HPDE6-E6E7 (cell line): ENCODE measurements around the gene CTR9.

ENCODE experiments used
- DNase-seq: peaks from one replicate; pipeline ENCODE4 v3.0.0; 2011; ENCODE audit warnings: missing footprints; ENCODE audit errors: extremely low spot score

The CTR9 gene

DNA sequence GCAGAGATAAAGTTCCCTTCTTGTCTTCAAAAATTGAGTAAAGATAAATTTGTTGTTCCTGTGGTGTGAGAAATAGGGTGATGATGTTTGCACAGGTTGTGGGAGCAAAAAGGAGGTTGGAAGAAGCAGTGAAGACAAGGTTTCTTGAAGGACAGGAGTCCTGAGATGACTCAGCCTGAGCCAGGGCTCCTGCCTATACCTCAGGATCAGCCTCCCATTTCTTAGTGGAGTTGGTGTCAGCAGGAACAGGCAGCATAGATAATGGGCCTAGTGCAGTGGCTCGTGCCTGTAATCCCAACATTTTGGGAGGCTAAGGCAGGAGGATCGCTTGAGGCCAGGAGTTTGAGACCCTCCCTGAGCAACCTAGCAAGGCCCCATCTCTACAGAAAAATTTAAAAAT lies 29.0 kb downstream of the CTR9 start:
- DNase-seq: no peak

DNA sequence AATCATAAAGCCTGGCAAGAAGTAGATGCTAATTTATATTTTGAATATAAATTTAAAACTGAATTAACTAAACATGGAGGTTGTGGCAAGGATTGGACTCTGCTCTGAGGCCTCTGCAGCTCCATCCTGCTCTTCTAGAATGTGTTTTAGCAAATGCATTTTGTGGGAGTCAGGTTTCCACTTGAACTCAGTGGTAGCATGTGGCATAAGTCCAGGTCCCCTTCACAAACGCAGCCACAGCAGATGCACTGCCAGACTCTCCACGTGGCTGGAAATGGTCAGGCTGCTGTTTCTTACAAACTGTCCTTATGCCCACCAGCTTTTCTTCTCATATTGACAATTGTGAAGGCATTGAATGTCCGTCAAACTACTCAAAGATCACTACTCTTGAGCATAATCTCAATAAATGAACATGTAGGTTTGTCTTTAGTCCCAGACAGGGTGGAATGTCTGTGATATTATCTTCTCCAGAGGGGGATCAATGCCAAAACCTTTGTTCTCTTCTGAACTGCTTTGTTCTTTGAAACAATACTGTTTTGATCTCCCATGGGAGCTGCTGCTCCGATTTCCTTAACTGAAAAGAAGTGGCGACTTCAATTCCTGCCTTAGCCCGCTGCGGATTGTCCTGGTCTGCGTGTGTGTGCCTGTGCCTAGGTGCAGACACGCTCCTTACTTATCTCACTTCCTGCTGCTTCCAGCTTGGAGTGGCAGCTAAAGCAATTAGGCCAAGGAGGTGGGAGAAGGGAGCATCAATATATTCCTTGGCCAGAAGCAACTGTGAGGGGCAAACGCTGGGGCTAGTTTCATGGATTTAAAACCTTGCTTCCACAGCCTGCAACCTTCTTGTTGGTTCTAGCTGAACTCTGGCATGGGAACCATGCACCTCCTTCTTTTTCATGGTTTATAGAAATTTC lies 33.4 kb downstream of the CTR9 start:
- DNase-seq: no peak

DNA sequence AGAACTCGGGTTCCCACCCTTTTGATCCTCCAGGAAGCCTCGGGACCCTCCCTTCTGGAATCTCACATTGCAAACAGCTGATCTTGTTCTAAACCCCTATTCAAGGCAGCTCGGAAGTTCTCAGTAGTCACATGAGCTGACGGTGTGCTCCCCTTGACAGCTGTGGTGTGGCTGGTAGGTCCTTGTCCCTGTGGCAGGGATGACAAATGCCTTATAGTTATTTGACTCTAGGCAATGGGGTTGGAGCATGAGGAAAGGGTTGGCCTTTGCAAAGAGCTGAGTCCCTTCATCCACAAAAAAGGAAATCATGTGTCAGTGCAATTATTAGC lies 34.1 kb downstream of the CTR9 start:
- no peak for DNase-seq

DNA sequence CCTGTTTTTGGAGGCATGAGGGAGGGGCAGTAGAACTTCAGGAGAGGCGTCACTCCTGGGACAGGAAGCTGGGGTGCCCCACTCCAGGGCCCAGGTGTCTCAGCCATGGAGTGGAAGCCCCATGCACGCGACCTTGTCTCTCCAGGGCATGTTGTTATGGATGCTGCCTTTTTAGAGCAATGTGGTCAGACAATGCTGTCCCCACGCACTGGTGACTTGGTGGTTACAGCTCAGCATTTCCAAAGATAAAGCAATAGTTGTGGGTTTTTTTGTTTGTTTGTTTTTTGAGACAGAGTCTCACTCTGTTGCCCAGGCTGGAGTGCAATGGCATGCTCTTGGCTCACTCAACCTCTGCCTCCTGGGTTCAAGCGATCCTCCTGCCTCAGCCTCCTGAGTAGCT lies 35.4 kb downstream of the CTR9 start:
- DNase-seq: no peak

DNA sequence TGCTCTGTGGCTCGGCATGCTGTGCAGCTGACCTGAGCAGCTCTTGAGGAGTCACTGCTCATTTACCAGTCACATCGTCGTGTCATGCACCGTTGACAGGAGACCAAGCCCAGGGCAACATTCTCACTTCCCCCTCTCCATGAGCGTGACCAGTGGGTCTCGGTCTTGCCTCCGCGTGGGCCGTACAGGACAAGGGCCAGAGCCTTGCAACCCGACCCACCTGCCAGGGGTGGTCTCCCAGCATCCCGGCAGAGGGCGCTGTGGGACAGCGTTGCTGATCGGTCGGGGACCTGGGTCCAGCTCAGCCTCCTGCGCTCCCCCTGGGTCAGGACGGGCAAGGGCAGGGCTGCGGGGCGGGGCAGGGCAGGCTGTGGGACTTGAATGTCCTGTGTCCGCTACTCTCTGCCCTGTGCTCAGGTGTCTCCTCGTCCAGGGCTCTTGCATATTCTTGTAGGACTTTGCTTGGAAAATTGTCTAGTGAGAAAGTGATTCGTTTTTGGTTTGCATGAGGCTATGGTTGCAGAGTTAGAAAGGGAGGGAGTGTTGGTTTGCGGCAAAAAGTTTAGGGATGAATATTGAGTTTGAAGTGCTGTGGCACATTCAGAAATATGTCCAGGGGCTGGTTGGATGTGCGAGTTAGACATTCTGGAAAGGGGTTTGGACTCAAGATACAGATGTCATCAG lies 41.5 kb downstream of the CTR9 start:
- DNase-seq: peak; percentile 74

DNA sequence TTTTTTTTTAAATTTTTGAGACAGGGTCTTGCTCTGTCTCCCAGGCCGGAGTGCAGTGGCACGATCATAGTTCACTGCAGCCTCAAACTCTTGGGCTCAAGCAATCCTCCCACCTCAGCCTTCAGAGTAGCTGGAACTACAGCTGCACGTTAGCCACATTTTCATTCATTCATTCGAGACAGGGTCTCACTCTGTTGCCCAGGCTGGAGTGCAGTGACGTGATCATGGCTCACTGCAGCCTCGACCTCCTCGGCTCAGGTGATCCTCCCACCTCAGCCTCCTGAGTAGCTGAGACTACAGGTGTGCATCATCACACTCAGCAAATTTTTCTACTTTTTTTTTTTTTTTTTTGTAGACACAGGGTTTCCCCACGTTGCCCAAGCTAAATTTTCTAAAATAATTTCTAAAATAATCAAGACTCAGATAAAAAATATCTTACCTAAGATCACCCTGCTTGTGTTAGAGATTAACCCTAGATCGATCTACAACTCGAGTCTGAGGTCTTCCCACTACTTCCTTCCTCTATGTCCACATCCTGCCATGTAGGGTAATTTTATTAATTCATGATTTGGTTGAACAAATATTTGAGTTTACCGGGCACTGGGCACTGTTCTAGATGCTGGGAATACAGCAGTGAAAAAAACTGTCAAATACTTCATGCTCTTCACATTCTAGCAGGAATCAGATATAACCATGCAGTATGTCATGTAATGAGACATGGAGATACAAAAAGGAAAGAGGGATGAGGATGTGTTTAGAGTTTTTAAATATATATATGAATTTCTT lies 42.6 kb downstream of the CTR9 start:
- no peak for DNase-seq

DNA sequence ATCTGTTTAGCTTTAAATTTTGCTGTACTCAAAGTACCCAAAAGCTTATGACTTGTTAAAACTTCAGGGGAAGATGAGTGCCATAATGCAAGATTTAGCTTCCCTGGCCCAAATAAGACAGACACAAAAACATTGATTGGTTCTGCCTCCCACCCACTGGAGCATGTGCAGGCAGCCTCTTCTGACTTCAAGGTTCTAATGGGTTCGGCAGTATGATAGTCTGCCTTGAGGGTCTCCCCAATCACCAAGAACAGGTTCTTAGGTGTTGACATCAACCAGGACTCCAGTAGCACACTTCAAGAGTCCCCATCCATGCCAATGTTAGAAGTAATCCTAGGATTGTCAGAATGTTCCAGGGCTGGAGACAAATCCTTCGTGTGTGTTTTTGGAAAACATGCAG lies 45.1 kb downstream of the CTR9 start:
- DNase-seq: no peak

DNA sequence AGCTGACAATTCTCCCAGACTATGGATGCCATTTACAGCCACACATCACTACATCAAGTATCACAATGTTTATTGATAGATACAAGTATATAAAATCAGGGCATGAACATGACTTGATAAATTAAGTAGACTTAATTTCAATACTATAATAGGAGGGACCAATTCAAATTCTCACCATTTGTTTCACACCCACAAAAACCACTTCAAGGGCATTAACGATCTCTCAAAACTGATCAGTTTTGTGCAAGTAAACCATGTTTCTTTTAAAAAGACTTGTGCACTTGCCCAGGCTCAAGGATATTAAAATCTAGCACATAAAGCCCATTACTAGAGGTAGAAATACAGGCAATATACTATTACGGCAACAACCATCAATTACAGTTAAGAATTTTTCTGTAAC lies 46.0 kb downstream of the CTR9 start:
- DNase-seq: no peak

DNA sequence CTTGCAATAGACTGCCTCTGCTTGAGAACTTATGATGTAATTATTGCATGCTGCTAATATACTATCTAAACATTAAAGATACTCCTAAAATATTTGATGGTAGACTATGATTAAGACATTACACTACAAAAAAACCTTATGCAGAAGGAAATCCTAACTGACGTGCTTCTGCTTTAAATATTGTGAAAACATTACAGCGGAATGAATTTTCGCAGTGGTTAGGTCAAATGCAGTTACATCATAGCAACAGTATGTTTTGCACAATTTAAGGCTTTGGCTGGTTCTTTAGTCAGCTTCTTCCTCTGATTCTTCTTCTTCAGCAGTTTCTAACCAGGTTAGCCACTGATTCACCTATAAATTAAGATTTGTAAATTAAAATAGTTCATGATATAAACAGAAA lies 46.5 kb downstream of the CTR9 start:
- no peak for DNase-seq

DNA sequence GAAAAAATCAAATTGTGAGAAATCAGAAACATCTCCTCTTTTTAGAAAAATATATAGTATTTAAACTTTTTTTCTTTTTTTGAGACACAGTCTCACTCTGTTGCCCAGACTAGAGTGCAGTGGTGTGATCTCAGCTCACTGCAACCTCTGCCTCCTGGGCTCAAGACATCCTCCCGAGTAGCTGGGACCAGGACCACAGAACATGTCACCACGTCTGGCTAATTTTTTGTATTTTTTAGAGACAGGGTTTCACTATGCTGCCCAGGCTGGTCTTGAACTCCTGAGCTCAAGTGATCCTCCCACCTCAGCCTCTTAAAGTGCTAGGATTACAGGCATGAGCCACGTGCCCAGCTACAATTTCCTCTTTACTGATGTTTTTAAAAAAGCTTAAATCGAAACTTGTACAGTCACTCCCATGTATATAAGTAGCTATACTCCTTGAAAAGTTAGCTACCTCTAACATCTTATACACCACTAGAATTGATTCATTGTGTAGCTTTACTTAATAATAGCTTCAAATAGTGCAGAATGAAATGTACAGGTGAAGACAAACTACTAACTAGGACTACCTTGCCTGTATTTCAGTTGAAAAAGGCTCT lies 47.4 kb downstream of the CTR9 start:
- no peak for DNase-seq

DNA sequence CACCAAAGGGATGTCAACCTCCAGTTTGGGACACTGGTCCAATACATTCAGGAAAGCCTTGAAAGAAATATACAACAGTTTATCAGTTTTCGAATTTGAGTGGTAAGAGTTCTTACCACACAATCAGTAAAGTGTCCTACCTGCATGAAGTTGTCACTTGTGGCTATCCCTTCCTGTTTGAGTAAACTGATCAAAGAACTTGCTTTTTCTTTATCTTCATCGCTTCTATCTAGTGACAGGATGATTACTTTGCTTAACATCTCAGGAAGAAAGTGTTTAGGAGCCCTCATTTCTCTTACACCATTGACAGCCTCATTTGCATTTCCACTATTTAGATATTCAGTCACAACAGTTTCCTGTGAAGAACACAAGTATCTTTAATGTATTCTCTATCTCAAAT lies 49.2 kb downstream of the CTR9 start:
- no peak for DNase-seq

DNA sequence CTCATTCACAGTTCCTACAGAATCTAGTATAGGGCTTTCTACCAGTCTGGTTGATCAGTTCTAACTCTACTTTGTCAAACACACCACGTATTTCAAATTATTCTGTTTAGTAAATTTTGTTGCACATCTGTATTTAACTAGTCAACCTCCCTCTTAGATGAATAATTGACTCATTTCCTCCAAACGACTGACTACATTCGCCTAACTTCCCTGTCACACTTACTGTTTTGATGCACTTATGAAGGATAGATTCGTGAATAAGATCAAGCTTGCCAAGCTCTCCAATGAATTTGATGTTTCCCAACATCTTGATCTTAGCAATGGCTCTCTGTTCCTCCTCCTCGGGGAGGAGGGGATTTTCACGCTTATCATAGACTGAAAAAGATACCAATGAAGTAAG lies 52.6 kb downstream of the CTR9 start:
- no peak for DNase-seq

DNA sequence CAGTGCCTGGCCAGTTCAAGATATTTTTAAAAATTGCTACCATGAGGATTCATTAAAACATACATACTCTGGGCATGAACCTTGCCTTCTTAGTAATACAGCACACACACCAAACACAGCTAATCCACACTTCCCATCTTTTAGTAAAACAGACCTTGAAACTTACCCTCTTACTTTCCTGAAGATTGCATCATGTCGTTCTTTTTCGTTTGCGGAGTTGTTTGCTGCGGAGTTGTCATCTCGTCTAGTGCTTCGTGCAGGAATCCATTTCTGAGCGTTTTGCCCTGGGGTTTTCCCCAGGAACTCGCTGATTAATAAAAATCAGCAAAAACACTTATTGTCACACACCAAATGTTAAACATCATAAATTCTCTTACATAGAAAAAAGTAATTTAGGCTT lies 54.7 kb downstream of the CTR9 start:
- DNase-seq: no peak

DNA sequence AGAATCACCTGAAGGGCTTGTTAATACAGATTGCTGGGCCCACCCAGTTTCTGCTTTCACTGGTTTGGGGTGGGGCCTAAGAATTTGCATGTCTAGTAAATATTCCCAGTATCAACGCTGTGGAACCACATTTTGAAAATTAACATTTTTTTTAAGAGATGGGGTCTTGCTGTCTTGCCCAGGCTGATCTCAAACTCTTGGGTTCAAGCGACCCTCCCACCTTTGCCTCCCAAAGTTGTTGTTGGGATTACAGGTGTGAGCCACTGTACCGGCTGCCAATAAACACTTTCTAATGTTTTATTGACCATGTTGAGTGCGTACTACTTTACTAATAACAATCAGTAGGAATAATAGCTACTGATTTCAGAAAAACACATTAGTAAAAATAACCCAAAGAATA lies 55.2 kb downstream of the CTR9 start:
- DNase-seq: no peak

DNA sequence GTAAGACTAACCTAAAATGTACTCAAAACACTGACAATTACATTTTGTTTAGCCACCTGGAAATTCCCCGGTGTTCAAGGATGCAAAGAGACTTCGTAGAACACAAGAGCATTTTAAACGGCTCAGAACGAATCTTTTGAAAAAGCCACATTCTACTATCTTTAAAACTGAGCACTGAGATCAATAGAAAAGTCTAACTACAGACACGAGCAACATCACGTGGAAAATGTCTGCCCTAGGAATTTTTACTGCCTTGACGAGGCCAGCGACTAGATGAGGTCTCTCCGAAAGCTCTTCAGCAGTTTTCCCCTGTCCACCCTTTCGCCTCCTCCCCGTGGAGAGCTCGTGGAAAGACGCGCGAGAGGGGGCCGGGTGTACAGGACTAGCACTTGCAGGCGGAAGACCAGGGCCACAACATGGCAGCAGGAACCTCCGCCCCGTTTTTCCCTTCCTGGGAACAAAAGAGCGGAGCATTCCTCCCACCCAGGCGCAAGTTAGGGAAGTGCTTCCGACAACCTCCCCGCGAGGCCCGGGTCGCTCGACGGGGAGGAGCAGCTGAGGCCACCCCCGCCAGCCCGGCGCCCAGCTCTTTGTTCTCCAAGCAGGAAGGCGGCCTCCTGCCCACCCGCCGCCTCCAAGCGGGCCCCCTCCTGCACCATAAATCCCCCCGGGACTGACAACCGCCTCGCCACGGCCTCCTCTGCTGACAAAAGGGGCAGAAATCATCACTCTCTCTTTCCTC lies 56.6 kb downstream of the CTR9 start:
- DNase-seq: no peak

DNA sequence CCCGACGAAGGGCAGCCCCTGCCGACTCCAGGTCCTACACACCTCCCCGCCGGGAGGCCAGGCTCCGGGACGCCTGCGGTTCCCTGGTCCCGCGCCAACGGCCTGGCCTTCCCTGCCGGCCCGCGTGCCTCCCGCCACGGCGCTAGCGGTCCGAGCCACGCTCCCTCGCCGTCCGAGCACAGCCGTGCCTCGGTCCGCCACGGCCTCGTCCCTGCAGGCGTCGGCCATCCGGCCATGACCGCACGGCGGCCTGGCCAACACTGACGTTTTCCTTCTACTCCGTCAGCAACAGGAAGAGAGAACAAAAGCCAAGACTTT lies 57.1 kb downstream of the CTR9 start:
- DNase-seq: no peak

DNA sequence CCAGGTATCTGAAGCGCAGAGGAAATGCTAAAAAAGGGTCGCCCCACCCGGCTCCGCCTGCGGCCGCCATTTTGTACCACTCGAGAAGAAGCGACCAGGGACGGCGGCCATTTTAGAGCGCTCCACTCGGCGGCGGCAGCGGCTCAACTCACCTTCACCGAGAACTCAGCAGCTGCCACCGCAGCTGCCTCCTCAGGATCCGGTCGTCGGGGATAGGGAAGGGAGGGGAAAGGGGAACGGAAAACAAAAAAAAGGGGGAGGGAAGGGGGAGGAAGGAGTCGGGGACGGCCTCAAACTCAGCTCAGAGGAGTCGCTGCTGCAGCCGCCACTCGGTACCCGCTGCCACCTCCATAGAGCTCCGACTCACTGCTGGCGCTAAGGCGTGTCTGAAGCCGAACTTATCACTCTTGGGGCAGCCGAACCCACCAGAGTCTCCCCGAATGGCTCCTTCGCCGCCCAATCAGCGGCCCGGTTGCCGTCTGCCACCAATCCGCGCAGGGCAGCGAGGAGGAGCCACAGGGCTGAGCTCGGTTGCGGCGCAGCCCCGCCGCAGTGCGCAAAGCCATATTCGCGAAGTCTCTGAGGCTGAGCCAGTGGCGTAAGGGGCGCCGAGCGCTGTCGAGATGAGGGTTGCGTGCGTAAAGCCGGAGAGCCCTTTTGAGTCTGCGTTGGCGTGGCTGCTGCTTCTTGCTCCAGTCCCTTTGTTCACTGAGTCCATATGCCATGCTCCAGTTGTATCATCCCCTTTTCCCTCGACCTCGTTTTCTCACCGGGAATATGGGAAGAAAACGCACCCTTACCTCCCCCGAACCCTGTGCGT lies 57.7 kb downstream of the CTR9 start, which contains the start of gene EIF4G2:
Gene EIF4G2 (minus strand): TSS at position 374 of the 820 bp plus-strand sequence.
- peak; percentile 95 for DNase-seq

DNA sequence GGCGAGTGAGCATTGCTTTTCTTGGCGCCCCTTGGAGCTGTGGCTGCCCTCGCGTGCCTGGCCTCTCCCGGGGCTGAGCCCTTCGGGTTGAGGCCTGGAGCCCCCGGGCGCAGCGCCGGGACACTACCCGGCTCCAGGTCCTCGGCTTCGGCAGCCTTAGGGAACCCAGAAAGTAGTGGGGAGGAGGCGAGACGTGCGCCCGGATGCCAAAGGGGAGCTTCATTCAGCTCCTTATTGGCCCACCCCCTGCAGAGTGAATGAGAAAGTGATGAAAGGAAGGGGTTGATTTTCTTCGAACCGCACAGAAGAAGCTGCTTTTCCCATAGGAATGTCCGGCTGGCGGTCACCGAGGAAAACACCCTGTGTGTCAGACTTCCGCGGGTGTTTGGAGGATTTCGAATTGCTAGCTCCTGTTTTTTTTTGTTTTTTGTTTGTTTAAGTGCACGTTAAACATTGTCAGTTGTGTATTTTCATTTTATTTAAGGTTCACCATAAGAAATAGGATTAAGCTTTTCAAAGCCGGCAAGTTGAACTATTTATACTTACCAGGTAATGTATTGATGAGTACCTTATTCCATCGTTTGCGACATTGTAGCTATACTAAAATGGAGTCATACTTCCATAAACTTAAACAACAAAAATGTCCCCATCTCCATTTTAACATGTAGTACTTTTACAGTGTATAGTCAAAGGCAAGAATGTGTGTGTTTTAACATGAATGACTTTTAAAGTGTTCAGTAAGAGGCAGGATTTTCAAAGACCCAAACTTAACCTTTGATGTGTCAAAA lies 58.5 kb downstream of the CTR9 start:
- no peak for DNase-seq

DNA sequence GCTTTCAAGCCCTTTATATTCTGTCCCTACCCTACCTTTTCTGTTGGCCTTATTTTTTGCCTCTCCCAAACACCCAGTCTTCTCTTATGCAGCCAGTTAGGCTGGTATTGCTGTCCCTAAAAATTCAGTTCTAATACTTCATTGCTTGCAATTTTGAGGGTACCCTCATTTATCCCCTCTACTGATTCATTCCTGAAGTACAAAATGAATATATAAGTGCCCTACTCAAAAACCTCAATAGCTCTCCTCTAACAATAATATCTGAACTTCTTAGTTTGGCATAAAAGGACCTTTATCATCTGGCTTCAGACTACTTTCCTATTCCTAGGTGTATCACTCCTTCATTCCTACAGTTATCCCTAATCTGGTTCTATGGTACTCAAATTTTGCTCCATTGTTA lies 62.9 kb downstream of the CTR9 start:
- DNase-seq: no peak

DNA sequence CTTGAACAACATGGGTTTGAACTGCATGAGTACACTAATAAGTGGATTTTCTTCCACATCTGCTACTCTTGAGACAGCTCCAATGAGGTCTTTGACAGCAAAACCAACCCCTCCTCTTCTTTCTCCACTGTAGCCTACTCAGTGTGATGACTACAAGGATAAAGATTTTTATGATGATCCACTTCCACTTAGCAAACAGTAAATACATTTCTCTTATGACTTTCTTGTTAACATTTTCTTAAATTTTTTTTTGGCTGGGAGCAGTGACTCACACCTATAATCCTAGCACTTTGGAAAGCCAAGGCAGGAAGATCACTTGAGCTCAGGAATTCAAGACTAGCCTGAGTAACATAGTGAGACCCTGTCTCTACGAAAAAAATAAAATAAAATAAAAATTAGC lies 67.5 kb downstream of the CTR9 start:
- DNase-seq: no peak
